Measurements from ENCODE around the gene TMPRSS15.

The TMPRSS15 gene

GRCh38 chr21:18235545-18235944, 168.0 kb downstream of the TMPRSS15 start:
- DNase-seq, result no peak

GRCh38 chr21:18228060-18228739, 175.4 kb downstream of the TMPRSS15 start:
- no peak for DNase-seq

GRCh38 chr21:18222346-18222745, 181.2 kb downstream of the TMPRSS15 start:
- DNase-seq, result no peak

GRCh38 chr21:18220498-18220897, 183.1 kb downstream of the TMPRSS15 start:
- no peak for DNase-seq
